ENCODE data around the gene IL4I1. TPM values are rescaled to one million over a fixed set of nuclear protein-coding genes. Genes with fewer than 3 reads are reported as not detected.

The IL4I1 gene
- polyA plus RNA-seq, 1 donor (not counting 4 experiments of a cell fraction or from before 2014, with no cell fraction given), result 0.13 TPM

DNA sequence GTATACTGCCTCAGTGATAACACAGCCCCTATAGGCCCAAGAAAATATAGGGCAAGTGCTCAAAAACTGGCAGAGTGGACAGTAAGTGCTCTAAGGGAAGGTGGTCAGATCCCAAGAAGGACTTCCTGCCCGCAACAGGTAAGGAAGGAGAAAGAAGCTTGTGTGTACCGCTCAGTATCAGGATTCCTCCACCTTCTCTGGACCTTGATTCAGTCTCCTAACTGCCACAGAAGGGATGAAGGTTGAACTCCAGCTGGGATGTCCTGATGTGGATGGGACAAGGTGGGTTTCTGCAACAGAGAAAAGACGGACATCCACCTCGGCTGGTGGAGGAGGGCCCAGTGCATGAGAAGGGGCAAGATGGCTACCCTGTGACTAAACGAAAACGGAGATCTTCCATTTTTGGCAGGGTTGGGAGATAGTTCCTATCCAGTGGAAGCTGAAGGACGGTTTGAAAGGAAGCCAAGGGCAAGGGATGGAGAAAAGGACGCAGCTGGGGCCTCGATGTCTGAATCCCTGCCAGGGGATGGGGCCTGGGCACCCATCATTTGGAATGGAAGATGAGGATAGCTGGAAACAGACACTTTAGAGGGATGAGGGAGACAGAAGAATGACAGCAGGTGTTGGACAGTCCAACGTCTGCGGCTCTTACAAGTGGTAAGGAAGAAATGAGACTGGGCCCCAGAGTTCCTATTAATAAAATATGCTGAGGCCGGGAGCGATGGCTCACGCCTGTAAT is 31.0 kb upstream of the IL4I1 start:
- Histone ChIP-seq H3K9me1 (ENCODE audit: control insufficient read depth, extremely low read depth, insufficient read depth, low read length) (peaks cover 2% of the 10 kb centered on the region), H3K4me1 (ENCODE audit: control insufficient read depth, extremely low read depth, insufficient read depth, low read length) (peaks cover 22% of the 10 kb centered on the region), H4K20me1 (ENCODE audit: control insufficient read depth, extremely low read depth, insufficient read depth, low read length) (peaks cover 3% of the 10 kb centered on the region), H3K27me3 (ENCODE audit: control insufficient read depth, extremely low read depth, insufficient read depth, low read length) (no peaks in the 10 kb centered on the region), H3K27ac (ENCODE audit: control insufficient read depth, insufficient read depth, low read length) (peak overlapping the region; percentile 97), H3K79me2 (ENCODE audit: control insufficient read depth, insufficient read depth, low read length) (peaks cover 61% of the 10 kb centered on the region), H3K9ac (ENCODE audit: control insufficient read depth, extremely low read depth, insufficient read depth, low read length) (no peak overlapping the region), H3K4me3 (ENCODE audit: control insufficient read depth in 2 of 3, extremely low read depth in 1 of 3, insufficient read depth in 2 of 3, low read depth in 1 of 3, low read length in 3 of 3) (no peak overlapping the region), H2AFZ (ENCODE audit: control insufficient read depth, low read length) (no peak overlapping the region), H3K9me3 (ENCODE audit: control insufficient read depth, low read depth, low read length) (no peaks in the 10 kb centered on the region), H3K36me3 (ENCODE audit: control insufficient read depth in 2 of 2, extremely low read depth in 1 of 2, insufficient read depth in 2 of 2, low read length in 2 of 2) (peaks cover 15 to 35% of the 10 kb centered on the region in 2 experiments), H3K4me2 (ENCODE audit: control insufficient read depth, extremely low read depth, insufficient read depth, low read depth, low read length) (peak overlapping the region; percentile 33)
- DNase-seq (ENCODE audit: low read depth, low spot score) (no peak), FAIRE-seq (no peak)
- TF ChIP-seq, protein P1, sequence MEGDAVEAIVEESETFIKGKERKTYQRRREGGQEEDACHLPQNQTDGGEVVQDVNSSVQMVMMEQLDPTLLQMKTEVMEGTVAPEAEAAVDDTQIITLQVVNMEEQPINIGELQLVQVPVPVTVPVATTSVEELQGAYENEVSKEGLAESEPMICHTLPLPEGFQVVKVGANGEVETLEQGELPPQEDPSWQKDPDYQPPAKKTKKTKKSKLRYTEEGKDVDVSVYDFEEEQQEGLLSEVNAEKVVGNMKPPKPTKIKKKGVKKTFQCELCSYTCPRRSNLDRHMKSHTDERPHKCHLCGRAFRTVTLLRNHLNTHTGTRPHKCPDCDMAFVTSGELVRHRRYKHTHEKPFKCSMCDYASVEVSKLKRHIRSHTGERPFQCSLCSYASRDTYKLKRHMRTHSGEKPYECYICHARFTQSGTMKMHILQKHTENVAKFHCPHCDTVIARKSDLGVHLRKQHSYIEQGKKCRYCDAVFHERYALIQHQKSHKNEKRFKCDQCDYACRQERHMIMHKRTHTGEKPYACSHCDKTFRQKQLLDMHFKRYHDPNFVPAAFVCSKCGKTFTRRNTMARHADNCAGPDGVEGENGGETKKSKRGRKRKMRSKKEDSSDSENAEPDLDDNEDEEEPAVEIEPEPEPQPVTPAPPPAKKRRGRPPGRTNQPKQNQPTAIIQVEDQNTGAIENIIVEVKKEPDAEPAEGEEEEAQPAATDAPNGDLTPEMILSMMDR (optimal IDR thresholded peaks at IDR 0.05 in 1 of 3, IDR thresholded peaks at IDR 0.05 in 1 of 3, conservative IDR thresholded peaks at IDR 0.05 in 1 of 3; ENCODE audit: extremely low read depth in 1 of 3, insufficient read depth in 2 of 3, low read length in 3 of 3), result no peak
- TF ChIP-seq EZH2 (IDR thresholded peaks at IDR 0.05; ENCODE audit: low read length), result no peak
- dilution Hi-C loops (cut with MboI; ENCODE audit: extremely low pct_ligation_motif_present, low sequenced_read_pairs), result no loop called here

DNA sequence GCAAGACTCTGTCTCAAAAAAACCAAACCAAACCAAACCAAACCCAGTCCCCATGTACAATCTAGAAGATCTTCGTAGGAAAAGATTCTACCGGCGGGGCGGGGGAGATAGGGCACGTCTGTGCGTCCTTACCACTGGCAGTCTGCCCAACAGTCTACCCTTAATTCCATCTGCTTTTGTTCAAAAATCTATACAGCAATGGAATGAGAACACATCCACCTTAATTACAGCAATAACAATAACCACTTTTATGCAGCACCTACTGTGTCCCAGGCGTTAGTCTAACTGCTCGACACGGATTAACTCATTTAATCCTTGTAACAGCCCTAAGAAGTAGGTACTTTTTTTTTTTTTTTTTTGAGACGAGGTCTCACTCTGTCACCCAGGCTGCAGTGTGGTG is 29.8 kb upstream of the IL4I1 start:
- DNase-seq (ENCODE audit: low read depth, low spot score) (no peak), FAIRE-seq (no peak)
- Histone ChIP-seq H3K4me3 (ENCODE audit: control insufficient read depth in 2 of 3, extremely low read depth in 1 of 3, insufficient read depth in 2 of 3, low read depth in 1 of 3, low read length in 3 of 3) (no peak overlapping the region), H4K20me1 (ENCODE audit: control insufficient read depth, extremely low read depth, insufficient read depth, low read length) (peaks cover 5% of the 10 kb centered on the region), H3K9me1 (ENCODE audit: control insufficient read depth, extremely low read depth, insufficient read depth, low read length) (peaks cover 2% of the 10 kb centered on the region), H3K27me3 (ENCODE audit: control insufficient read depth, extremely low read depth, insufficient read depth, low read length) (no peaks in the 10 kb centered on the region), H3K9ac (ENCODE audit: control insufficient read depth, extremely low read depth, insufficient read depth, low read length) (no peak overlapping the region), H3K9me3 (ENCODE audit: control insufficient read depth, low read depth, low read length) (no peaks in the 10 kb centered on the region), H3K79me2 (ENCODE audit: control insufficient read depth, insufficient read depth, low read length) (peaks cover 73% of the 10 kb centered on the region), H3K36me3 (ENCODE audit: control insufficient read depth in 2 of 2, extremely low read depth in 1 of 2, insufficient read depth in 2 of 2, low read length in 2 of 2) (peaks cover 18 to 39% of the 10 kb centered on the region in 2 experiments), H2AFZ (ENCODE audit: control insufficient read depth, low read length) (no peak overlapping the region), H3K4me2 (ENCODE audit: control insufficient read depth, extremely low read depth, insufficient read depth, low read depth, low read length) (no peak overlapping the region), H3K27ac (ENCODE audit: control insufficient read depth, insufficient read depth, low read length) (no peak overlapping the region), H3K4me1 (ENCODE audit: control insufficient read depth, extremely low read depth, insufficient read depth, low read length) (peaks cover 15% of the 10 kb centered on the region)
- dilution Hi-C loops (cut with MboI; ENCODE audit: extremely low pct_ligation_motif_present, low sequenced_read_pairs), result no loop called here
- no peak for TF ChIP-seq EZH2 (IDR thresholded peaks at IDR 0.05; ENCODE audit: low read length)
- TF ChIP-seq, protein P1 (optimal IDR thresholded peaks at IDR 0.05 in 1 of 3, IDR thresholded peaks at IDR 0.05 in 1 of 3, conservative IDR thresholded peaks at IDR 0.05 in 1 of 3; ENCODE audit: extremely low read depth in 1 of 3, insufficient read depth in 2 of 3, low read length in 3 of 3), result no peak

Data from keratinocyte (primary cell).